GM21786 (cell line): Measurements from ENCODE around the gene PFAS.

ENCODE experiments used
- ATAC-seq: cut with Tn5 transposase; IDR thresholded peaks from one replicate; pipeline ENCODE4 v1.9.1; 2021; ENCODE audit not compliant: unreplicated experiment

PFAS gene

GRCh38 chr17:8294814-8295316 is 45.8 kb downstream of the PFAS start:
- ATAC-seq = no peak

- ATAC-seq = no peak
Measured at GRCh38 chr17:8300226-8300625, 51.1 kb downstream of the PFAS start.

GRCh38 chr17:8300627-8301242 is 51.6 kb downstream of the PFAS start:
- ATAC-seq = no peak

GRCh38 chr17:8310601-8311123 is 61.6 kb downstream of the PFAS start:
- ATAC-seq = no peak

GRCh38 chr17:8311131-8311790 is 62.2 kb downstream of the PFAS start:
- no peak for ATAC-seq

GRCh38 chr17:8312251-8312650 is 63.2 kb downstream of the PFAS start:
- ATAC-seq = no peak

GRCh38 chr17:8312726-8313600 is 63.9 kb downstream of the PFAS start:
- no peak for ATAC-seq

- no peak for ATAC-seq
Measured at GRCh38 chr17:8314797-8315763, 66.0 kb downstream of the PFAS start.

- no peak for ATAC-seq
Measured at GRCh38 chr17:8315764-8316217, 66.7 kb downstream of the PFAS start.

GRCh38 chr17:8318010-8318935 is 69.2 kb downstream of the PFAS start:
- no peak for ATAC-seq
